GM21367 (cell line): ENCODE measurements around the gene THSD8.
"Not testable (repeated sequence)": the region's sequence is repeated elsewhere in the genome, so short reads cannot be mapped to it uniquely, and the experiment has no call there.

Experiments used
- ATAC-seq: cut with Tn5 transposase; IDR thresholded peaks from one replicate; pipeline ENCODE4 v1.9.1; 2021; ENCODE audit not compliant: unreplicated experiment

Gene THSD8

DNA sequence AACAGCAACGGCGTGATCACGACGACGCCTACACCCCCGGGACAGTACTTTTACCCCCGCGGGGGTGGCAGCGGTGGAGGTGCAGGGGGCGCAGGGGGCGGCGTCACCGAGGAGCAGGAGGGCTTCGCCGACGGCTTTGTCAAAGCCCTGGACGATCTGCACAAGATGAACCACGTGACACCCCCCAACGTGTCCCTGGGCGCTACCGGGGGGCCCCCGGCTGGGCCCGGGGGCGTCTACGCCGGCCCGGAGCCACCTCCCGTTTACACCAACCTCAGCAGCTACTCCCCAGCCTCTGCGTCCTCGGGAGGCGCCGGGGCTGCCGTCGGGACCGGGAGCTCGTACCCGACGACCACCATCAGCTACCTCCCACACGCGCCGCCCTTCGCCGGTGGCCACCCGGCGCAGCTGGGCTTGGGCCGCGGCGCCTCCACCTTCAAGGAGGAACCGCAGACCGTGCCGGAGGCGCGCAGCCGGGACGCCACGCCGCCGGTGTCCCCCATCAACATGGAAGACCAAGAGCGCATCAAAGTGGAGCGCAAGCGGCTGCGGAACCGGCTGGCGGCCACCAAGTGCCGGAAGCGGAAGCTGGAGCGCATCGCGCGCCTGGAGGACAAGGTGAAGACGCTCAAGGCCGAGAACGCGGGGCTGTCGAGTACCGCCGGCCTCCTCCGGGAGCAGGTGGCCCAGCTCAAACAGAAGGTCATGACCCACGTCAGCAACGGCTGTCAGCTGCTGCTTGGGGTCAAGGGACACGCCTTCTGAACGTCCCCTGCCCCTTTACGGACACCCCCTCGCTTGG is 9.6 kb upstream of the THSD8 start:
- no peak for ATAC-seq

DNA sequence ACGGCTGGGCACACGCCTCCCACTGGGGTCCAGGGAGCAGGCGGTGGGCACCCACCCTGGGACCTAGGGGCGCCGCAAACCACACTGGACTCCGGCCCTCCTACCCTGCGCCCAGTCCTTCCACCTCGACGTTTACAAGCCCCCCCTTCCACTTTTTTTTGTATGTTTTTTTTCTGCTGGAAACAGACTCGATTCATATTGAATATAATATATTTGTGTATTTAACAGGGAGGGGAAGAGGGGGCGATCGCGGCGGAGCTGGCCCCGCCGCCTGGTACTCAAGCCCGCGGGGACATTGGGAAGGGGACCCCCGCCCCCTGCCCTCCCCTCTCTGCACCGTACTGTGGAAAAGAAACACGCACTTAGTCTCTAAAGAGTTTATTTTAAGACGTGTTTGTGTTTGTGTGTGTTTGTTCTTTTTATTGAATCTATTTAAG is 9.0 kb upstream of the THSD8 start:
- no peak for ATAC-seq

DNA sequence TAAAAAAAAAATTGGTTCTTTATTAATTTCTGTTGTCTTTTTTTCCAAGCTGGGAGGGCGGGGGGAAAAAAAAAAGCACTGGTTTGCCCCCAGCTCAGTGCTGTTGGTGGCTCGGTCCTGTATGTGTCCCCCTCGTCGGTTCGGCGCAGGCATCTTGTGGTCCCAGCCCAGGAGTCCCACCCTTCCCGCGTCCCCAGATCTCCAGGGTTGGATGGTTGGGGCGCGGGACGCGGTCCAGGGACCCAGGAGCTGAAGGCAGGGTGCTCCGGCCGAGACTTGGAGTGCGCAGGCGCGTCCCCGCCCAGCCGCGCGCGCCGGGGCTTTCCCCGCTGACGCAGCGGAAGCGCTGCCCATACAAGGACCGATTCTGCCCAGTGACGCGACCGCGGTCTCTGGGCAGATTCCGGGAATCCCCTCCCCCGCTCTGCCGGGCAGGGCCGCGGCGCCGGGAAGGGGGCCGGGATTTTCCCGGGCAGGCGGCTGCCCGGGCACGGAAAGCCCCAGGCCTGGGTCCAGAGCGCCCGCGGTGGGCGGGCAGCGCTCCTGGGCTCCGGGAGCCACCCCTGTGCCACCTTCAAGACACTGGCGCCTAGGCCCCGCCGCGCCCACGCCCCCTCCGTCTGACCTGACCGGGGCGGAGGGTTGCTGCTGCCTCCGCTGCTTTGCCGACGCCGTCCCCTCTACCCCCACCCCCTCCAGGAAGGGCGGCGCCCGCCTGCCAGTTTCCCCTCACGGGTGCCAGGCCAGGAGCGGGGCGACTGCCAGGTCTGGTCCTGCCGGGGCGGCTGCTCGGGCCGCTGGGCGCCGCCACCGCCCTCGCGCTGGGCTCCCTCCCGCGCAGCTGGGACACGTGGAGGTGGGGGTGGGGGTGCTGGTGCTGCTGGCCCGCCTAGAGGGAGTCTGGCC is 8.3 kb upstream of the THSD8 start:
- peak; percentile 26 for ATAC-seq

DNA sequence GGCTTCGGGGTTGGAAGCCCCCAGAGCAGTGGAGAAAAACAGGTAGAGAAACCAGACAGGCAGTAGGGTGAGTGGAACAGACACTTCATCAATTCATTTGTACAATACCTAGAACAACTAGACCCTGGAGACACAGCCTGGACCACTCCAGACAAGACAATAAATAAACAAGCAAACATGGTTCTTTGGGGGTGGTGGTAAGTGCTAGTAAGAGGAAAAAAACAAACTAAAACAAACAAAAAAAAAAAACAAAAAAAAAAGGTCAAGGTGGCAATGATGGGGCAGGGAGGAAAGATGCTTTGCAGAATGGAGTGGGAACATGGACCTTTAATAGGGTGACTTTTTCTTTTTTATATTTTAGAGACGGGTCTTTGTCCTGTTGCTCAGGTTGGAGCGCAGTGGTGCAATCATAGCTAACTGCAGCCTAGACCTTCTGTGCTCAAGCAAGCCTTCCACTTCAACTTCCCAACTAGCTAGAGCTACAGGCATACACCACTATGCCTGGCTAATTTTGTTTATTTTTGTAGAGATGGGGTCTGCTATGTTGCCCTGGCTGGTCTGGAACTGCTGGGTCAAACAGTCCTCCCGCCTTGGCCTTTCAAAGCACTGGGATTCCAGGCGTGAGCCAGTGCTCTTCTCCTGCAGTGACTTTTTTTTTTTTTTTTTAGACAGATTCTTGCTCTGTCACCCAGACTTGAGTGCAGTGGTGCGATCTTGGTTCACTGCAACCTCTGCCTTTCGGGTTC is 7.5 kb upstream of the THSD8 start:
- no peak for ATAC-seq

DNA sequence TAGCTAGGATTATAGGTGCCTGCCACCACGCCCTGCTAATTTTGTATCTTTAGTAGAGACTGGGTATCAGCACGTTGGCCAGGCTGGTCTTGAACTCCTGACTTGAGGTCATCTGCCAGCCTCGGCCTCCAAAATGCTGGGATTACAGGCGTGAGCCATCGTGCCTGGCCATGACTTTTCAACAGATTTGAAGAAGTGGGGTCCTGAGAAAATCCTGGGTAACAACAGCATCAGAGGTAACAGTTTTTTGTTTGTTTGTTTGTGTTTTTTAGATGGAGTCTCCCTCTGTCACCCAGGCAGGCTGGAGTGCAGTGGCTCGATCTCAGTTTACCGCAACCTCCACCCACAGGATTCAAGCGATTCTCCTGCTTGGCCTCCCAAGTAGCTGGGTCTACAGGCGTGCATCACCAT is 6.9 kb upstream of the THSD8 start:
- ATAC-seq = no peak

DNA sequence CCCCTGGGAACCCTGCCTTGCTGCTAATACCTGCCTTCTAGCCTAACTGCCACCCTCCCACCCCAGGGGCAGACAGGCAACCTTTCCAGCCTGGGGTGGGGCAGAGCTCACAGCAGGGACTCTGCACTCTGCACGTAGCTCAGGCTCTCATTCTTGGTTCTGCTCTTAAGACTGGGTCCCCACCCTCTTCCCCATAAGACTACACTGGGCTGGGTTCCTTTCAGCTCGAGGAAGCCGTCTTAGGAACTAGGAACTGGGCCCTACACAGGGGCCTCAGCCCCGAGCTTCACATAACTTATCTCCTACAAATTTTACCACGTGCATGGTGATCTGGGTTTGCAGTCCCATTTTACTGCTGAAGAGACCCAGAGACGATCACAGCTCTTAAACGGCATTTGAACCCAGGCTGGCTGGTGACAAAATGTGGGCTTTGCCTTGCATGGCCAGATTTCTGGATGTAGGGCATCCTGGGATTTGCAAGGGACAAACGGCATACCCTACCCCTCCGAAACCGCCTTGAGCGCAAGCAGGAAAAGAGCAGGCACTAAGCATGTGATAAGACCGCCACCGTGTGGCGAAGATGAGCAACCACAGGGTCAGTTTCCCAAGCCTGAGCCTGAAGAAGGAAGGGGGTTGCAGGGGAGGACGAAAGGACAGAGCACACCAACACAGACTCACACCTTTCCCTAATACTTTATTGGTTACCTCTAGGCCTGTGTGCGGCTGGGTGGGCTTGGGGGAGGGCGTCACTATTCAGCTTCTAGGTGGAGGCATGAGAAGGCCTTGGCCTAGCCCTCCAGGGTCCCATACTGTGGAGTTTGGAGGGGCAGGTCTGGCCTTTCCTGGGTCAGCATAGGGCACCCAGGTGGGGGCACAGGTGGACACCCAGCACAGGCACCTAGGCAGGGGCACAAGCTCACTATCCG is 5.5 kb upstream of the THSD8 start:
- no peak for ATAC-seq

DNA sequence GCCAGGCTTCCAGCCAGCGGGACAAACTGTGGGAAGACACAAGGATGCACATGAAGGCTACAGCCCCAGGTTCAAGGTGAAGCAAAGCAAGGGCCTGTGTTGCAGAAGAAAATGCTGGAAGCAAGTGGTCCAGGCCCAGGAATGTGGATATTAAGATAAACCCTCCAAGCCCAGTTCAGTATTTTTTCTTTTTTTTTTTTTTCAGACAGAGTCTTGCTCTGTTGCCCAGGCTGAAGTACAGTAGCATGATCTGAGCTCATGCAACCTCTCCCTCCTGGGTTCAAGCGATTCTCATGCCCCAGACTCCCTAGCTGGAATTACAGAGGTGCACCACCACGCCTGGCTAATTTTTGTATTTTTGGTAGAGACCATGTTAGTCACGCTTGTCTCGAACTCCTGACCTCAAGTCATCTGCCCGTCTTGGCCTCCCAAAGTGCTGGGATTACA is 4.7 kb upstream of the THSD8 start:
- ATAC-seq = no peak

DNA sequence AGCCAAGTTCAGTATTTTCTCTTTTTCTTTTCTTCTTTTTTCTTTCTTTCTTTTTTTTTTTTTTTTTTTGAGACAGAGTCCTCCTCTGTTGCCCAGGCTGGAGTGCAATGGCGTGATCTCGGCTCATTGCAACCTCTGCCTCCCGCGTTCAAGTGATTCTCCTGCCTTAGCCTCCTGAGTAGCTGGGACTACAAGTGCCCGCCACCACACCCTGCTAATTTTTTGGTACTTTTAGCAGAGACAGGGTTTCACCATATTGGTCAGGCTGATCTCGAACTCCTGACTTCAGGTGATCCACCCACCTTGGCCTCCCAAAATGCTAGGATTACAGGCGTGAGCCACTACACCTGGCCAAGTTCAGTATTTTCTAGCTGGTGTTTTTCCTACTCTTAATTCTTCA is 4.3 kb upstream of the THSD8 start:
- ATAC-seq = not testable (repeated sequence)

DNA sequence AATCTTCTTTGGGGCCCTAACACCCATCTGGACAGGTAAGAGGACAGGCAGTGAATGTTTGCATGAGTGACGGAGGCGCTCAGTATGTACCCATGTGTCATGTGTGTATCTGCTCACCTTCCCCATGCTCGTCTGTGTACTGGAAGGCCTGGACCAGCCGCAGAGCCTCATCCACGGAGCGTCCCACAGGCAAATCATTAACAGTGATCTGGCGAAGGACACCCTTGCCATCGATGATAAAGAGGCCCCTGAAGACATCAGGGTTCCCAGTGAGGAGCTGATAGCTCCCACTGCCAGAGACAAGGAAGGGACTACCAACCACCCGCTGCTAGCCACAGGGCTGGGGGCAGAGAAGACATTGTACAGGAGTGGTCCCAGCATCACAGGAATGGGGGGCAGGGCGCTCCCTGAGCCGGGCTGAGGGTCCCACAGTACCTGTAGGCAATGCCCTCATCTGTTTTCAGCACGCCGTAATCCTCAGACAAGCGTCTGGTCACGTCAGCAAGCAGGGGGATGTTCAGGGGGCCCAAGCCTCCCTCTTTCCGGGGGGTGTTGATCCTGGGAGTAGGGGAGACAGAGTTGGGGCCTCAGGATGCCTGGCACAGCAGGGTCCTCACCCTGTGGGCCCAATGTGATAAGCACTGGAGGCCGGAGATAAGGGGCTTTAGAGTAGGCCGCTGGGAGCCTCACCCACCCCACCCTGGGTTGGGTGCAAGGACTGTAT is 2.0 kb upstream of the THSD8 start:
- ATAC-seq = no peak

DNA sequence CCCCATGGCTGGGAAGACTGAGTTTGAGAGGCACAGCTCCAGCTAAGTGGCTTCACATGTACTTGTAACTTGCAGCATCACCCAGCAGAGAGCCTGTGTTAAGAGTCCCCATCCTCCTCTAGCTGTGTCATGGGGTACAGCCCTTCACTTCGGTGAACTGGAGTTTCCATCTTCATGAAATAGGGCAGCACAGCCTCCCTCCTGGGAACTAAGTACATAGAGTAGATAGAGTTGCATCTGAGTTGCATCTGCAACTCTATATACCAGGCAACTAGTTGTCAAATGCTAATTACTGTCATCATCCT is 1.5 kb upstream of the THSD8 start:
- no peak for ATAC-seq

DNA sequence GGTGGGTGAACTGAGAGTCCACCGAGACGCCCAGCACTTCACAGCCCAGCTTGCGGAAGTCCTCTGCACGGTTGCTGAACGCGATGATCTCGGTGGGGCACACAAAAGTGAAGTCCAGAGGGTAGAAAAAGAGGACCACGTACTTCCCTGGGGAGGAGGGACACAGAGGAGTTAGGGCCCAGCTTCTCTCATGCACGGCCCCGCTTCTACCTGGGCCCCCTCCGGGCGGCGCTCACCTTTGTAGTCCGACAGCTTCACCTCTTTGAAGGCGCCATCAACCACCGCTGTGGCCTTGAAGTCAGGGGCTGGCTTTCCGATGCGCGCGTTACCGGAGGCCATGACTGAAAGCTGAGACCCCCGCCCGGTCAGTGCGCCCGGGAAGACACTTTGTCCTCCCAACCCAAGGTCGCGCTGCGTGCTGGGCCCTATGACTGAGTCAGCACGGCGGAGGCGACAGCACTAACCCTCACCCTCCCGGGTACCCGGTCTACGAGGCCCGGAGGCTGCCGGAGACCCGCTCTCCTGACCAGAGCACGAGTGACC is 875 bp upstream of the THSD8 start:
- no peak for ATAC-seq

DNA sequence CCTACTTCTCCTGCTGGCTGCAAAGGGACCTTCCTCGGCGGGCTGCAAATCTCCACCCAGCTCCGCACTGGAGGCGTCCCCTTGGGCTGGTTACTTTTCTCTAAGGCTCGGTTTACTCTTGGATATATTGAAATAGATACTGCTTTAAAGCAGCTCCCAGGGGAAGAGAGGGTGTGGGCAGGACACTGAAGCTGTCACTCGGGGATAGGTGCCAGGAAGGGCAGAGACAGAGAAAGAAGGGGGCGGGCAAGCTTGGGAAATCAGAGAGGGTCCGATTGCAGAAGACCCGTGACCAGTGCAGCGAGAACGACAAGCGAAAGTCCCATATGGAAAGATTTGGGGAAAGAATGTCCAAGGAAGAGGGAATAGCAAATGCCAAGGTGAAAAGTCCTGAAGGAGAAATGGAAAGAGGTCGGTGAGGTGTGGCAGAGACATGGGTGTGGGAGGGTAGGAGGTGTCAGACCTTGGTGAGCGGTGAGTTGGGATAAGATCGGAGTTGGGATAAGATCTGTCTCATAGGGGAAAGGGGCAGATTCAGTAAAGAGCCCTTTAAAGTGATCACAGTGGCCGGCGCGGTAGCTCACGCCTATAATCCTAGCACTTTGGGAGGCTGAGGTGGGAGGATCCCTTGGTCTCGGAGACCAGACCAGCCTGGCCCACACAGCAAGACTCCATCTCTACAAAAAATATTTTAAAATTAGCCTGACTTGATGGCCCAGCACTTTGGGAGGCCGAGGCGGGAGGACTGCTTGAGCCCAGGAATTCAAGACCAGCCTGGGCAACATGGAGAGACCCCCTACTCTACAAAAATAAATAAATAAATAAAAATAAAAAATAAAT is 618 bp downstream of the THSD8 start:
- ATAC-seq = no peak

DNA sequence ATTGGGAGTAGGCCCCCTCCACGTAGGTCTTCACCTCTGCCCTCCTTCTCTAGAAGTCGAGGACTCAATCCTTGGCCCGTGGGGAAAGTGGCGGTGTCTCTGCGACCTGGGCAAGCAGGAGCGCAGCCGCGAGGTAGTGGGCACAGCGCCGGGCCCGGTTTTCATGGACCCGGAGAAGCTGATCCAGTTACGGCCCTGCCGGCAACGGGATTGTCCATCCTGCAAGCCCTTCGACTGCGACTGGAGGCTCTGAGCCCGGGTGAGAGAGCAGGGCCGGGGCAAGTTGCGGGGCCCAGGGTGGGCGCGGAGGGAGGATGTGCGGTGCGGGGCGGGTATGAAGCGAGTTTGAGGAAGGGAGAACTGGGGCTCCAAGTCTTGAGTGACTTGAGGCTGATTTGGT is 2.2 kb downstream of the THSD8 start:
- no peak for ATAC-seq

DNA sequence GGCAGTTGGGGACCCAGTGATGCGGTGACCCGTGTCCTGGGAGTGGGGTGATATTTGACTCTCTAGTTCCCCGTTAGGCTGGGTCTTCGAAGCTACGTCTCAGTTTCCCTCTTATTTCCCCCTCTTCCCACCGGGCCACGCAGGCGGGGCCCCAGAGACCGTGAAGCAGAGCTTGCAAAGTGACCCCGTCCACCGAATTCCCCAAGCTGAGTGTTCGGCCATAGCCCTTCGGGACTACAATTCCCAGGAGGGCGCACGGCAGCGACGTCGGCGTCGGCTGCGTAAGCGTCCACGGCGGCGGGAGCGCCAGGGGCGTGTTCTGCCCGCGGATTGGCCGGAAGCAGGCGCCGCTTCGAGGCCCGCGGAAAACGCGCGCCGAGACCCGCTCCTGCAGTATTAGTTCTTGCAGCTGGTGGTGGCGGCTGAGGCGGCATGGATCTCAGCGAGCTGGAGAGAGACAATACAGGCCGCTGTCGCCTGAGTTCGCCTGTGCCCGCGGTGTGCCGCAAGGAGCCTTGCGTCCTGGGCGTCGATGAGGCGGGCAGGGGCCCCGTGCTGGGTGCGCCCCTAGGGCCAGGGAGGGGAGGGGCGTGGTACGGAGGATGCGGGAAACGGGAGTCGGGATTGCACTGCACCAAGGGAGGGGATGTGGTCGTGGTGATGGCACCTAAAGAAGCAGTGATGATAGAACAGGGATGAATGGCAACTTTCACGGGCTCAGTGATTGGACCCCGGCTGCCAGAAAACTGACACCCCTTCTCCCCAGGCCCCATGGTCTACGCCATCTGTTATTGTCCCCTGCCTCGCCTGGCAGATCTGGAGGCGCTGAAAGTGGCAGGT is 4.6 kb downstream of the THSD8 start, which contains the start of gene RNASEH2A:
Gene RNASEH2A (plus strand): TSS at position 343 of the 840 bp plus-strand sequence. CDS start 90 bp downstream, at position 433.
- peak; percentile 47 for ATAC-seq

DNA sequence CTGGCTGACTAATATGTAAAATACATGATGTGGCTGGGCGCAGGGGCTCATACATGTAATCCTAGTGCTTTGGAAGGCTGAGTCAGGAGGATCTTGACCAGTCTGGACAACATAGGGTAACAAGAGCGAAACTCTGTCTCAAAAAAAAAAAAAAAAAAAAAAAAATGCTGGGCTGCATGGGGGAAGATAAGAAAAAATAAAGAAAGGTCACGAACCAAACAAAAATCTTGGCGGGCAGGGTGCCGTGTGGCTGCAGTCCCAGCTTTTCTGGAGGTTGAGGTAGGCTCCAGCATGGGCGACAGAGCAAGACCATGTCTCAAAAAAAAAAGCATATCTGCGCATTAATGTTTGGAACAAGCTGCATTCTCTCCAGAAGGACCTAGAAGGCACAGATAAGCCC is 13.2 kb downstream of the THSD8 start:
- no peak for ATAC-seq

DNA sequence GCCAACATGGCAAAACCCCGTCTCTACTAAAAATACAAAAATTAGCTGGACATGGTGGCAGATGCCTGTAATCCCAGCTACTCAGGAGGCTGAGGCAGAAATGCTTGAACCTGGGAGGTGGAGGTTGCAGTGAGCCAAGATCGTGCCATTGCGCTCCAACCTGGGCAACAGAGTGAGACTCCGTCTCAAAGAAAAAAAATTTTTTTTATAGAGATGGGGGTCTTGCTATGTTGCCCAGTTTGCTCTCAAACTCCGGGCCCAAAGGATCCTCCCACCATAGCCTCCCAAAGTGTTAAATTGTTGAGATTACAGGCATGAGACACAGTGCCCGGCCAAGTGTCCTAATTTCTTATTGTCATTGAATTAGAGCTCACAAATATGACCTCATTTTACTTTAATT is 15.3 kb downstream of the THSD8 start:
- ATAC-seq = not testable (repeated sequence)

DNA sequence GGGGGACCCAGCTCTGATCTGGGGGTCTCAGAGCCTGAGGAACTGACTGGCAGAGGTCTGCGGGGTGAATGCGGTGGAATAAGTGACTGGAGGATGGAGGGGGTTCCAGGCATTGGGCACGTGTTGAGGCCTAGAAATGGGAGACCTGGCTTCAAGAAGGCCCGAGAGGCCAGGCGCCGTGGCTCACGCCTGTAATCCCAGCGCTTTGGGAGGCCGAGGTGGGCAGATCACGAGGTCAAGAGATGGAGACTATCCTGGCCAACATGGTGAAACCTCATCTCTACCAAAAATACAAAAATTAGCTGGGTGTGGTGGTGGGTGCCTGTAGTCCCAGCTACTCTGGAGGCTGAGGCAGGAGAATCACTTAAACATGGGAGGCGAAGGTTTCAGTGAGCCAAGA is 15.9 kb downstream of the THSD8 start:
- ATAC-seq = not testable (repeated sequence)

DNA sequence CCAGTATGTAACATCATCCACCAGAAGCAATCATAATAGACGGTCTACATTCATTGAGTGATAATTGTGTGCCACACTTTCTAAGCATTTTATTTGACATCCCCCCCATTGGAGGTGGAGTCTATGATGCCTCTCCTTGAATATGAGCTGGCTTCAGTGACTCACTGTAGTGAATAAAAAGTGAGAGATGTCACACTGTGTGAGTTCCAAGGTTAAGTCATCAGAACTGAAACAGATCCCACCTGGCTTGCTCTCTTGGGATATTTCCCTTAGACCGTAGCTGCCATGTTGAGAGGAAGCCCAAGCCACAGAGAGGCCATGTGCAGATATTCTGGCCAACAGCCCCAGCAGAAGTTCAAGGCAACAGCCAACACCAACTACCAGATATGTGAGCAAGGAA is 19.9 kb downstream of the THSD8 start:
- no peak for ATAC-seq
